GM12878 (cell line): ENCODE measurements around the gene SMTNL1. TPM values are rescaled to one million over a fixed set of nuclear protein-coding genes. Genes with fewer than 3 reads are reported as not detected.

Experiments used
- EZH2 ChIP-seq: IDR thresholded peaks from 2 replicates; pipeline ENCODE4 v1.6.1; 2012; ENCODE audit warnings: low read depth, mild to moderate bottlenecking, control low read depth, inconsistent platforms, low read length, borderline replicate concordance; ENCODE audit not compliant: control insufficient read depth
- FOS ChIP-seq: IDR thresholded peaks from 3 replicates; pipeline ENCODE4 v1.6.1; 2011; ENCODE audit warnings: borderline replicate concordance; ENCODE audit not compliant: insufficient read length; ENCODE audit errors: extremely low read depth
- FOXM1 ChIP-seq: IDR thresholded peaks from 2 replicates; pipeline ENCODE4 v1.6.1; 2012; ENCODE audit warnings: low read depth, mild to moderate bottlenecking, inconsistent platforms, low read length, moderate library complexity
- HDAC2 ChIP-seq: fragments of 200-600 bp; sonication (generic); IDR thresholded peaks from 2 replicates; pipeline ENCODE4 v1.6.1; 2017
- IRF3 ChIP-seq: fragments of 450-650 bp; IDR thresholded peaks from 2 replicates; pipeline ENCODE4 v1.6.1; 2014; ENCODE audit warnings: mild to moderate bottlenecking
- LARP7 ChIP-seq: fragments of 450-650 bp; IDR thresholded peaks from 2 replicates; pipeline ENCODE4 v1.6.1; 2017; ENCODE audit warnings: mild to moderate bottlenecking
- MEF2A ChIP-seq: IDR thresholded peaks from 2 replicates; pipeline ENCODE4 v1.6.1; 2011; ENCODE audit warnings: low read depth, mild to moderate bottlenecking, low read length, moderate library complexity; ENCODE audit not compliant: insufficient read depth
- PKNOX1 ChIP-seq: fragments of 450-650 bp; IDR thresholded peaks from 2 replicates; pipeline ENCODE4 v1.6.1; 2016; ENCODE audit warnings: mild to moderate bottlenecking
- POLR2A ChIP-seq: IDR thresholded peaks from 2 replicates; pipeline ENCODE4 v1.6.1; 2011; ENCODE audit warnings: low read depth, mild to moderate bottlenecking, low read length
- RFX5 ChIP-seq: IDR thresholded peaks from 2 replicates; pipeline ENCODE4 v1.6.1; 2011; ENCODE audit warnings: low read depth, low read length, improper control_type of control experiment
- RUNX3 ChIP-seq: IDR thresholded peaks from 2 replicates; pipeline ENCODE4 v1.6.1; 2012; ENCODE audit warnings: low read length, inconsistent platforms
- STAT1 ChIP-seq: fragments of 450-650 bp; conservative IDR thresholded peaks from 2 replicates; pipeline ENCODE4 v1.6.1; 2014; ENCODE audit warnings: antibody characterized with exemption, mild to moderate bottlenecking
- TAF1 ChIP-seq: IDR thresholded peaks from 2 replicates; pipeline ENCODE4 v1.6.1; 2011; ENCODE audit warnings: mild to moderate bottlenecking, low read depth, low read length, borderline replicate concordance
- TCF12 ChIP-seq: IDR thresholded peaks from 2 replicates; pipeline ENCODE4 v1.6.1; 2011; ENCODE audit warnings: low read depth, mild to moderate bottlenecking, low read length
- YBX1 ChIP-seq: fragments of 450-650 bp; IDR thresholded peaks from 2 replicates; pipeline ENCODE4 v1.6.1; 2016; ENCODE audit warnings: antibody characterized with exemption
- ZBTB40 ChIP-seq: fragments of 450-650 bp; IDR thresholded peaks from 2 replicates; pipeline ENCODE4 v1.6.1; 2016; ENCODE audit warnings: mild to moderate bottlenecking, moderate library complexity, borderline replicate concordance
- ZNF207 ChIP-seq: fragments of 450-650 bp; IDR thresholded peaks from 2 replicates; pipeline ENCODE4 v1.6.1; 2014; ENCODE audit warnings: antibody characterized with exemption, mild to moderate bottlenecking, borderline replicate concordance
- ZNF592 ChIP-seq: fragments of 450-650 bp; IDR thresholded peaks from 2 replicates; pipeline ENCODE4 v1.6.1; 2017; ENCODE audit warnings: mild to moderate bottlenecking, moderate library complexity
- polyA plus RNA-seq, 11 experiments: library from polyadenylated mRNA; depleted of rRNA in 4 of 11; unstranded in 6 of 11; stranded (reverse) in 5 of 11; fragments of >200 nt; fragmentation: Nextera tagmentation in 4 of 11; fragmentation: Illumina TruSeq in 1 of 11; extraction: Ambion mirVana in 4 of 11; extraction: Trizol in 1 of 11; gene quantifications; 1 replicate in 1 of 11; 2 replicates in 10 of 11; pipeline versions ENCODE4 v1.2.1 to v1.2.3, GENCODE V29; 2011 to 2016; ENCODE audit warnings: inconsistent platforms in 2 of 11, missing spikeins in 2 of 11, low read depth in 1 of 11
- total RNA-seq, 4 experiments: library from RNA; depleted of rRNA in 3 of 4; stranded (reverse); fragments of >200 nt in 3 of 4; fragmentation: Illumina TruSeq in 1 of 4; extraction: Trizol in 1 of 4; gene quantifications; 2 replicates each; pipeline versions ENCODE4 v1.2.1 to v1.2.3, GENCODE V29; 2013 to 2021

Gene SMTNL1
- total and polyA plus RNA-seq, 10 of the 15 experiments (the other 5 are each of a cell fraction or from before 2014, with no cell fraction given) = 0.06 to 0.17 (median 0.10) TPM; not detected in 7

GRCh38 chr11:57530596-57531507 lies 6.5 kb upstream of the SMTNL1 start, which contains the start of gene TIMM10 (continued):
- no peak for TF ChIP-seq ZNF592
- TF ChIP-seq MEF2A = 0 out of 2 replicates have a peak, but pooled peaks have one; percentile 65
- TF ChIP-seq LARP7 = no peak
- no peak for TF ChIP-seq YBX1
- 0 out of 2 replicates have a peak, but pooled peaks have one; percentile 58 for TF ChIP-seq RFX5
- peak; percentile 36; the same call in 1 of the 2 replicates for TF ChIP-seq RUNX3
- TF ChIP-seq IRF3 = no peak
- TF ChIP-seq ZNF207 = no peak
- no peak for TF ChIP-seq HDAC2
- TF ChIP-seq POLR2A = peak; percentile 79
- peak; percentile 73; the same call in 1 of the 2 replicates for TF ChIP-seq FOXM1
- no peak for TF ChIP-seq STAT1
- peak; percentile 41; the same call in 1 of the 2 replicates for TF ChIP-seq TAF1
- no peak for TF ChIP-seq EZH2
- no peak for TF ChIP-seq FOS
- peak; percentile 80 for TF ChIP-seq PKNOX1
- TF ChIP-seq ZBTB40 = peak; percentile 93
- no peak for TF ChIP-seq TCF12
